Stimulated activated naive CD4-positive, alpha-beta T cell treated with Interleukin-2 at 50 U/mL for 16 hours (primary cell): ENCODE data around the gene ANKRD36C.
"Not testable (repeated sequence)": the region's sequence is repeated elsewhere in the genome, so short reads cannot be mapped to it uniquely, and the experiment has no call there.

Source experiments
- DNase-seq: peaks from one replicate; lab custom pipeline; 2025; lab: John Stamatoyannopoulos, UW

ANKRD36C gene

GRCh38 chr2:96006248-96006647 lies 14.6 kb upstream of the ANKRD36C start:
- not testable (repeated sequence) for DNase-seq

GRCh38 chr2:95992520-95993272 lies 1.1 kb upstream of the ANKRD36C start:
- DNase-seq: not testable (repeated sequence)

GRCh38 chr2:95992102-95992501 lies 478 bp upstream of the ANKRD36C start:
- DNase-seq: not testable (repeated sequence)

- not testable (repeated sequence) for DNase-seq
Observed at GRCh38 chr2:95990884-95991283, 740 bp downstream of the ANKRD36C start.

GRCh38 chr2:95951662-95952061 lies 40.0 kb downstream of the ANKRD36C start:
- DNase-seq: not testable (repeated sequence)

- not testable (repeated sequence) for DNase-seq
Observed at GRCh38 chr2:95948039-95948438, 43.6 kb downstream of the ANKRD36C start.

GRCh38 chr2:95939947-95940346 lies 51.7 kb downstream of the ANKRD36C start:
- DNase-seq: not testable (repeated sequence)

DNA sequence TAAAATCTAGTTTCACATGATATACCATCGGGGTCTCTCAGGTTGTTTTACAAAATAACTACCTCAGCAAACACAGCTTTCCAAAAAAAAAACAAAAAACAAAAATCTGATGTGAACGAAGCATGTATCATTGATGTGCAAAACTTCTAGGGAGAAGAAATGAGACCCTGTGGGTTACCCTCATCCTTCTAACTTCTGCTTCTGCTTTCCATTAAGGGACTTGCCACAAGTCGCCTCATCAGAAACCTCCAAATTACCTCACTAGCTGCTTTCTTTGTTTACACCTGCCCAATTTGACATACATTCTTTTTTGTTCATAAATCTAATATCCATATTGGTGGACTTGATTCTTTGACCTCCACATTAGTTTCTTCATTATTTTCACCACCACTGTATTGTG lies 60.9 kb downstream of the ANKRD36C start:
- DNase-seq: not testable (repeated sequence)

GRCh38 chr2:95917007-95917406 lies 74.6 kb downstream of the ANKRD36C start:
- DNase-seq: not testable (repeated sequence)

DNA sequence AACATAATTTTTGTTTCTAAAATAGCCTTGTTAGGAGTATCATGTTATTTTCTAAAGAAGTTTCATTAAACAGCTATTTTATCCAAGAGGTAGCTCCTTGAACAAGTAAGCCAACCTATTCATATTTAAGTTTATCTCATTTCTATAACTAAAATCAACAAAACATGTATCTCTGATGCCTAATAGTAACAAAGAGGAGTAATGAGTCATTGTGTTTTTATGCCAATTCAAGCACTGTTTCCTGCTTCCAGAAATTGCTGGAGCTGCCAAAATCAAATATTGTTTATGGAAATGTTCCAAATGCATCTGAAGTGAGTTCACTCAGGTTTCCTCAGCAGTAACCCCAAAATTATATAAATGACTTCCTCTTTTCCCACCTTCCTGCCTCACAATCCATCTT lies 76.5 kb downstream of the ANKRD36C start:
- not testable (repeated sequence) for DNase-seq

DNA sequence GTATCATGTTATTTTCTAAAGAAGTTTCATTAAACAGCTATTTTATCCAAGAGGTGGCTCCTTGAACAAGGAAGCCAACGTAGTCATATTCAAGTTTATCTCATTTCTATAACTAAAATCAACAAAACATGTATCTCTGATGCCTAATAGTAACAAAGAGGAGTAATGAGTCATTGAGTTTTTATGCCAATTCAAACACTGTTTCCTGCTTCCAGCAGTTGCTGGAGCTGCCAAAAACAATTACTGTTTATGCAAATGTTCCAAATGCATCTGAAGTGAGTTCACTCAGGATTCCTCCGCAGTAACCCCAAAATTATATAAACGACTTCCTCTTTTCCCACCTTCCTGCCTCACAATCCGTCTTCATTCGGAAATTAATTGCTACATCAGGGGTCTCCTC lies 80.2 kb downstream of the ANKRD36C start:
- not testable (repeated sequence) for DNase-seq

DNA sequence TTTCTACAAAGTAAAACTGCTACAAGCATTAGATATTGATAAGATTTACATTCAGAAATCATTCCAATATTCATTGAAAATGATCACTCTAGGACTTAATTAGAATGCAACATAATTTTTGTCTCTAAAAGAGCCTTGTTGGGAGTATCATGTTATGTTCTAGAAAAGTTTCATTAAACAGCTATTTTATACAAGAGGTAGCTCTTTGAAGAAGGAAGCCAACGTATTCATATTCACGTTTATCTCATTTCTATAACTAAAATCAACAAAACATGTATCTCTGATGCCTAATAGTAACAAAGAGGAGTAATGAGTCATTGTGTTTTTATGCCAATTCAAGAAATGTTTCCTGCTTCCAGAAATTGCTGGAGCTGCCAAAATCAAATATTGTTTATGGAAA lies 97.2 kb downstream of the ANKRD36C start:
- not testable (repeated sequence) for DNase-seq

DNA sequence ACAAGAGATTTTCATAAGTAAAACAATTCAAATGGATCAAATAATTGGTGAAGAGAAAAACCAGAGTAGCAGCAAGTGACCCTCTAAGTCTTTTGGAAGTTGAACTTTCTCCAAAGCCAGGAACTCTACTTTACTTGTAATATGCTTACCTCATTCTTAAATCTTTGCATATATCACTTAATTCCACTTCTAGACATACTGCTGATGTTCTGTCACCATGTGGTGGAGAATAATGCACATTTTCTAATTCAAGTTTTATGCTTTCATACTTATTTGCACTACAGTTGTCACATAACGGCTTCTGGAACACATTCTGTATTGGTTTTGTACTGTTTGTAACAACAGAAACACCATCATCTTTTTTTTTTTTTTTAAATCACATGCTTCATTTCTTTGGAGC lies 123.7 kb downstream of the ANKRD36C start:
- DNase-seq: not testable (repeated sequence)

DNA sequence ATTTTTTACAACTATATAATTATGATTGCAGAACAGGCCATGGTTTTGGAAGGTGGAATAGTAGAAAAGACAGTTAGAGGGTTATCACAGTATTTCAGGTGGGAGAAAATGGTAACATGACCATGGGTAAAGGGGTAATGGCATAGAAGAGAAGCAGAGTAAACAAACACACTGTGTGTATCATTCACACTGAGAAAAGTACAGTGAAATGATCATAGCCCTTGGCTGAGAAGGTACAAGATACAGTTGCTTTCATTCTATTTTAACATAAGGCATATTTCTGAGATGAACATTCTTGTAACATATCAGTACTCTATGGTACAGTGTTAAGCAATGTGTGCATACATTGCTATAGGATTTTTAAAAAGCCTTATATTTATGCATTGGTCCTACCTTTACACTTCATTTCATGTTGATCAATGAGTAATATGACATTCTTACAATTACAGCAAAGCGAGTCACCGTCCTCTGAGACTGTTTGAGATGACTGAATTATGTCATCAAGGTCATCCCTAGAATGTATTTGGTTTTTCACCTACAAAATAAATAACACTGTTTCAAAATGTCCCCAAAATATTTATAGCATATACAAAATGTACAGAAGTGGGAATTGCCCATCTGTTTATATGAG lies 124.5 kb downstream of the ANKRD36C start:
- DNase-seq: not testable (repeated sequence)

DNA sequence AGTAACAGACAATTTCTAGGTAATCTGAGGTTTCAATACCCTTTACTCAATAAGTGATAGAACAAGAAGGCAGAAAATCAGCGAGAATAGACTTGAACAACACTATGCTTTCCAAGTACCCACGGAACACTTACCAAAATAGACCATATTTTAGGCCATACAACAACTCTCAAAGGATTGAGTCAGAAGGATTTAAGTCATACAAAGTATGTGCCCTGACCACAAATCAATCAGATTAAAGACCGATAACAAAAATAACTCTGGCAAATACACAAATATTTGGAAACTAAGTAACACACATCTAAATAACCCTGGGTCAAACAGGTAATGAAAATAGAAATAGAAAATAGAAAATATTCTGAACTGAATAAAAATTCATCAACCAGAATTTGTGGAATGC lies 129.5 kb downstream of the ANKRD36C start:
- not testable (repeated sequence) for DNase-seq

DNA sequence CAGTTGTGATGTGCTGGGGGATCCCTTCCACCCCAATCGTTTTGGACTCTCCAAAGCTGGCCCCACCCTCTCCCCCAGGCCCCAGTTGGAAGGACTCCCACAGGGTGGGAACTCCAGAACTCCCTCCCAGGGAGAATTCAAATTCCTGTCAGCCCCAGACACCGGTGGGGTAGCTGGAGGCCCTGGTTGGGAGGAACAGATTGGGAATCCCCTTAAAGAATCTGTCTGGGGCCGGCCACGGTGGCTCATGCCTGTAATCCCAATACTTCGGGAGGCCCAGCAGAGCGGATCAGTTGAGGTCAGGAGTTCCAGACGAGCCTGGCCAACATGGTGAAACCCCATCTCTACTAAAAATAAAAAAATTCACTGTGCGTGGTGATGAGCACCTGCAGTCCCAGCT lies 155.5 kb downstream of the ANKRD36C start:
- DNase-seq: no peak

DNA sequence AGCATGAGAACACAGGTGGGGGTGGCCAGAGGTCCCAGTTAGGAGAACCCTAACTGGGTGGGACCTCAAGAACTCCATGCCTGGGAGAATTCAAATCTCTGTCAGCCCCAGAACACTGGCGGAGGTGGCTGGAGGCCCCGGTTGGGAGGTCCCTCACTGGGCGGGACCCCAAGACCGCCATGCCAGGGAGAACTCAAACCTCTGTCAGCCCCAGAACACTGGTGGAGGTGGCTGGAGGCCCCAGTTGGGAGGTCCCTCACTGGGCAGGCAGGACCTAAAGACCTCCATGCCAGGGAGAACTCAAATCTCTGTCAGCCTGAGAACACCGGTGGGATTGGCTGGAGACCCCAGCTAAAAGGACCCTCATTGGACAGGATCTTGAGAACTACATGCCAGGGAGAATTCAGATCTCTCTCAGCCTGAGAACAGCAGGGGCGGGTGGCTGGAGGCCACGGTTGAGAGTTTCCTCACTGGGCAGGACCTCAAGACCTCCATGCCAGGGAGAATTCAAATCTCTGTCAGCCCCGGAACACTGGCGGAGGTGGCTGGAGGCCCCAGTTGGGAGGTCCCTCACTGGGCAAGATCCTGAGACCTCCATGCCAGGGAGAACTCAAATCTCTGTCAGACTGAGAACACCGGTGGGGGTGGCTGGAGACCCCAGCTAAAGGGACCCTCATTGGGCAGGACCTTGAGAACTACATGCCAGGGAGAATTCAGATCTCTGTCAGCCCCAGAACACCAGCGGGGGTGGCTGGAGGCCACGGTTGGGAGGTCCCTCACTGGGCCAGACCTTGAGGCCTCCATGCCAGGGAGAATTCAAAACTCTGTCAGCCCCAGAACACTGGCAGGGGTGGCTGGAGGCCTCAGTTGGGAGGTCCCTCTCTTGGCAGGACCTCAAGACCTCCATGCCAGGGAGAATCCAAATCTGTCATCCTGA lies 157.3 kb downstream of the ANKRD36C start:
- DNase-seq: not testable (repeated sequence)

GRCh38 chr2:95824218-95824617 lies 167.4 kb downstream of the ANKRD36C start:
- not testable (repeated sequence) for DNase-seq

GRCh38 chr2:95817521-95817920 lies 174.1 kb downstream of the ANKRD36C start:
- DNase-seq: not testable (repeated sequence)

GRCh38 chr2:95813311-95813710 lies 178.3 kb downstream of the ANKRD36C start:
- not testable (repeated sequence) for DNase-seq

- no peak for DNase-seq
Observed at GRCh38 chr2:95799892-95800291, 191.7 kb downstream of the ANKRD36C start.
